GM12875 (cell line): ENCODE measurements around the gene HEXB.
"Not testable (repeated sequence)": the region's sequence is repeated elsewhere in the genome, so short reads cannot be mapped to it uniquely, and the experiment has no call there.

Source experiments
- H3K4me3 ChIP-seq: one replicate; pipeline ENCODE4 v1.5.1; 2011; ENCODE audit warnings: low read depth, low read length, control low read depth
- TF ChIP-seq, protein P1 (sequence below): IDR thresholded peaks from 2 replicates; pipeline ENCODE4 v1.5.1; 2011; ENCODE audit warnings: low read depth, mild to moderate bottlenecking, control low read depth, inconsistent platforms, low read length, moderate library complexity, borderline replicate concordance; ENCODE audit not compliant: insufficient read depth

The HEXB gene

DNA sequence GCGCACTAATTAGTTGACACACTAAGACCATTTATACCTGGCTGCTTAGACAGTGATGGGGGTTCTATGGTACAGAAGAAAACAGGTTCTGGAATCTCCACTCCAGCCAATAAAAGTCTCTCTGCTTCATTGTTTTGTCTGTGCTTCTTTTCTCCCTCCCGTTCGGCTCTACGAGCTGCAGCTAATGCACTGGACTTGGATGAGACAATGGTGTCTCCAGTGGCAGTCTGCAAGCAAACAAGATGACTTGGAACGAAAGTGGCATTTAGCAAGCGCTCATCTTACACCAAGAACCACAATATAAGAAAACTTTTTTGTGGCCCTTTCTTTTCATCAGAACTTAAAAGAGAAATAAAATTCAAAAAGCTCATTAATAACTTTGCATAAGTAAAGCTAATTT lies 51.7 kb downstream of the HEXB start:
- TF ChIP-seq, protein P1, sequence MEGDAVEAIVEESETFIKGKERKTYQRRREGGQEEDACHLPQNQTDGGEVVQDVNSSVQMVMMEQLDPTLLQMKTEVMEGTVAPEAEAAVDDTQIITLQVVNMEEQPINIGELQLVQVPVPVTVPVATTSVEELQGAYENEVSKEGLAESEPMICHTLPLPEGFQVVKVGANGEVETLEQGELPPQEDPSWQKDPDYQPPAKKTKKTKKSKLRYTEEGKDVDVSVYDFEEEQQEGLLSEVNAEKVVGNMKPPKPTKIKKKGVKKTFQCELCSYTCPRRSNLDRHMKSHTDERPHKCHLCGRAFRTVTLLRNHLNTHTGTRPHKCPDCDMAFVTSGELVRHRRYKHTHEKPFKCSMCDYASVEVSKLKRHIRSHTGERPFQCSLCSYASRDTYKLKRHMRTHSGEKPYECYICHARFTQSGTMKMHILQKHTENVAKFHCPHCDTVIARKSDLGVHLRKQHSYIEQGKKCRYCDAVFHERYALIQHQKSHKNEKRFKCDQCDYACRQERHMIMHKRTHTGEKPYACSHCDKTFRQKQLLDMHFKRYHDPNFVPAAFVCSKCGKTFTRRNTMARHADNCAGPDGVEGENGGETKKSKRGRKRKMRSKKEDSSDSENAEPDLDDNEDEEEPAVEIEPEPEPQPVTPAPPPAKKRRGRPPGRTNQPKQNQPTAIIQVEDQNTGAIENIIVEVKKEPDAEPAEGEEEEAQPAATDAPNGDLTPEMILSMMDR = no peak
- H3K4me3 ChIP-seq = no peak overlapping the region

GRCh38 chr5:74738406-74738805 lies 53.4 kb downstream of the HEXB start:
- no peak overlapping the region for H3K4me3 ChIP-seq
- TF ChIP-seq, protein P1 = no peak

DNA sequence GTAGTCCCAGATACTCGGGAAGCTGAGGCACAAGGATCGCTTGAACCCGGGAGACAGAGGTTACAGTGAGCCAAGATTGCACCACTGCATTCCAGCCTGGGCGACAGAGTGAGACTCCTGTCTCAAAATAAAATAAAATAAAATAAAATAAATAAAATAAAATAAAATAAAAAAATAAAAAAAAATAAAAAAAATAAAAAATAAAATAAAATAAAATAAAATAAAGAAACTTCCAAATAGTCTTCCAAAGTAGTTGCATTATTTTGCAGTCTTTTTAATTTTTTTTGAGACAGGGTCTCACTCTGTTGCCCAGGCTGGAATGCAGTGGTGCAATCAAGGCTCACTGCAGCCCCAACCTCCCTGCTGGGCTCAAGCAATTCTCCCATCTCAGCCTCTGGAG lies 63.7 kb downstream of the HEXB start:
- not testable (repeated sequence) for H3K4me3 ChIP-seq

DNA sequence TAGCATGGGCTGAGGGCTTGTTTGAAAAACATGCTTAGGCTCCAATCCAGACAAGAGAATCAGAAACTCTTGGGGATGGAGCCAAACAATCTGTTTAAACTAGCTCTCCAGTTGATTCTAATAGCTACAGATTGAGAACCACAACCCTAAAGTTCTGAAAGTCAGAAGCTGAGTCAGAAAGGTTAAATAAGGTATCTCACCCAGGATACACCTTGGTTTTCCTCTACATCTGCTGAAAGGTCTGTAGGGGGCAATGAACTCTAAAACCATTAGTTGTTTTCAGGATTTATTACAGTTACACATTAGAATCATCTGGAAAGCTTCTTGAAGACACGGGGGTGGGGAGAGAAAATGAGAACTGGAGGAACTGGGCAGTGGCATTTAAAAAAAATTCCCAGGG lies 76.2 kb downstream of the HEXB start:
- no peak overlapping the region for H3K4me3 ChIP-seq
- TF ChIP-seq, protein P1 = no peak

DNA sequence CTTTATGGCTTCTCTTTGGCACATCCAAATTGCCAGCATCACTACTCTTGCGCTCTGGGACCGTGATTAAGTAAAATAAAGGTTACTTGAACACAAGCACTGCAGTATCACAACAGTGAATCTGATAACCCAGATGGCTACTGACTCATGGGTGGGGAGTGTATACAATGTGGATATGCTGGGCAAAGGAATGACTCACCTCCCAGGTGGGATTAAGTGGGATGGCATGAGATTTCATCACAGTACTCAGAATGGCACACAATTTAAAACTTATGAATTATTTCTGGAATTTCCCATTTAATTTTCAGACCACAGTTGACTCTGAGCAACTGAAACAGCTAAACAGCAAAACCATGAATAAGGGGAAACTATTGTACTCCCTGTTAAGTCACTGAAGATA lies 77.6 kb downstream of the HEXB start:
- no peak overlapping the region for H3K4me3 ChIP-seq
- TF ChIP-seq, protein P1 = no peak

DNA sequence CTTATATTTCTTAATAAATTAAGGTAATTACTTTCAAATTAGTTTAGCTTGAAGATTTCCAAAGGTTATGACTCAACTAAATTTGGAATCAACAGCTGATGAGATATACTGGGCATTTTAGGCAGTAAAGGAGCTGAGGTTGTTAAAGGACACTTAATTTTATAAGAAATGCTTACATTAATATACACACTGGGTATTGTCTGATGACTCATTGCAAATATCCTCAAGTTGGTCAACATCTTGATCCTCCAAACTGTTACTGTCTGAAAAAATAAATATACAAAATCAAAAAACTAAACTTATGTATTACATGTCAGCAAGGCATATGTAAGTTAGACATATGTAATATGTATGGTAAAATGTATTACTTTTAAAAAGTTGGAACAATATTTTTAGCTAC lies 78.5 kb downstream of the HEXB start:
- TF ChIP-seq, protein P1 = no peak
- H3K4me3 ChIP-seq = no peak overlapping the region

- H3K4me3 ChIP-seq = no peak overlapping the region
- TF ChIP-seq, protein P1 = no peak
Observed at GRCh38 chr5:74765201-74765600, 80.2 kb downstream of the HEXB start.

DNA sequence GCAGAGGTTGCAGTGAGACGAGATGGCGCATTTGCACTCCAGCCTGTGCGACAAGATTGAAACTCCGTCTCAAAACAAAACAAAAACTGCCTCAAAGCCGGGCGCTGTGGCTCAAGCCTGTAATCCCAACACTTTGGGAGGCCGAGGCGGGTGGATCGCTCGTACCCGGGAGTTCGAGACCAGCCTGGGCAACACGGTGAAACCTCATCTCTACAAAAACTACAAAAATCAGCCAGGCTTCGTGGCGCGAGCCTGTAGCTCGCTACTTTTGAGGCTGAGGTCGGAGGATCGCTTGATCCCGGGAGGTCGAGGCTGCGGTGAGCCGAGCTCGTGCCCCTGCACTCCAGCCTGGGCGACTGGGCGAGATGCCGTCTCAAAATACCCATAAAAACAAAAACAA lies 80.9 kb downstream of the HEXB start:
- TF ChIP-seq, protein P1 = no peak
- H3K4me3 ChIP-seq = peak overlapping the region; percentile 99
